HG02763 (cell line): Measurements from ENCODE around the gene HDAC1.
A peak's percentile ranks its signal among the peaks of the same experiment; 100 is the strongest.
"Not testable (repeated sequence)": the region's sequence is repeated elsewhere in the genome, so short reads cannot be mapped to it uniquely, and the experiment has no call there.

Experiments
- ATAC-seq: cut with Tn5 transposase; IDR thresholded peaks from one replicate; pipeline ENCODE4 v1.9.1; 2021; ENCODE audit warnings: mild to moderate bottlenecking, moderate library complexity; ENCODE audit not compliant: unreplicated experiment

HDAC1 gene

GRCh38 chr1:32342704-32343103 lies 50.8 kb downstream of the HDAC1 start:
- ATAC-seq = no peak

GRCh38 chr1:32345289-32345827 lies 53.5 kb downstream of the HDAC1 start:
- ATAC-seq = no peak

DNA sequence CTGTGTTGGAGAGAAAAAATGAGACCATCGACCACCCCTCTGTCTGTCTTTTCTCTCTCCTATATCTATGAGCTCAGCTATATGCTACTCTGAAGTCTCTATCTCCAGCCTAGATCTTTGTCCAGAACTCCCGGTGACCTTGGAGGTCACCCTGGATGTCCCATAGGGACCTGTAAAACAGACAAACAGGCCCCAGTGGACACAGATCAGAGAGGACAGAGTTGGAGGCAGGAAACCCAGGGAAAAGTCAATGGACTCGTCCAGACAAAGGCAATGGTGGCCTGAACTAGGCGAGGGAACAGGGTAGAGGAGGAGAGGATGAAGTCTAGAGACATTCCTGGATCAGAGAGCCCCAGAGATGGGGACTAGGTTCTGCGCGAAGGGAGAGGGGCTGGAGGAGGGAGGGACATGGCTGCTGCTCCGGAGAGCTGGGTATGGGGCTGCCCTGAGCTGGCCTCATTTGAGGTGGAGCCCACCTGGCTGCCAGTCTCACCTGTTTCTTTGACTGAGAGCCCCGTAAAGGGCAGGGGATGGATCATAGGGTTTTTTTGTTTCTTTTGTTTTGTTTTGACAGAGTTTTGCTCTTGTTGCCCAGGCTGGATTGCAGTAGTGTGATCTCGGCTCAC lies 54.8 kb downstream of the HDAC1 start:
- no peak for ATAC-seq

DNA sequence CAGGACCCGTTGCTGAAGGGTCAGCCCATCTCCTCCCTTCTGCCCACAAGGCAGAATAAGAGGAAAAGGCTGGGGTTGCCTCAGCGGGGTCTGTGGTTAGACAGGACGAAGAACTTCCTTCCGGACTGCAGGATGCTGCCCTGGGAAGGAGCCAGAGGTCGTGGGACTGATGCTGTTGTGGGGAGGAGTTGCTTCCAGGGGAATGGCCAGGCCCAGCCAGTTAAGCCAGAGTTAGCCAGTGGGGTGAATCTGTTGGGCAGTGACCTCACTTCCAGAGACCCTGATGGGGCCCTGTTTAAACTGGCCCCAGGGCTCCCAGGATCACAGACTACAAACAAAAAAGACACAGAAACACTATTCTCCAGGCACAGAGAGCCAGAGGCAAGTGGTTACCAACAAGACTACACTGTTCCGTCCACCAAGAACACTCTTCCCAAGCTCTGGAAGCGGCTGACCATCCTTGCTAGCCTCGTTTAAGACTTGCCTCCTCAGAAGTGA lies 57.4 kb downstream of the HDAC1 start:
- ATAC-seq = no peak

- peak; percentile 46 for ATAC-seq
Measured at GRCh38 chr1:32350785-32351398, 59.0 kb downstream of the HDAC1 start.

DNA sequence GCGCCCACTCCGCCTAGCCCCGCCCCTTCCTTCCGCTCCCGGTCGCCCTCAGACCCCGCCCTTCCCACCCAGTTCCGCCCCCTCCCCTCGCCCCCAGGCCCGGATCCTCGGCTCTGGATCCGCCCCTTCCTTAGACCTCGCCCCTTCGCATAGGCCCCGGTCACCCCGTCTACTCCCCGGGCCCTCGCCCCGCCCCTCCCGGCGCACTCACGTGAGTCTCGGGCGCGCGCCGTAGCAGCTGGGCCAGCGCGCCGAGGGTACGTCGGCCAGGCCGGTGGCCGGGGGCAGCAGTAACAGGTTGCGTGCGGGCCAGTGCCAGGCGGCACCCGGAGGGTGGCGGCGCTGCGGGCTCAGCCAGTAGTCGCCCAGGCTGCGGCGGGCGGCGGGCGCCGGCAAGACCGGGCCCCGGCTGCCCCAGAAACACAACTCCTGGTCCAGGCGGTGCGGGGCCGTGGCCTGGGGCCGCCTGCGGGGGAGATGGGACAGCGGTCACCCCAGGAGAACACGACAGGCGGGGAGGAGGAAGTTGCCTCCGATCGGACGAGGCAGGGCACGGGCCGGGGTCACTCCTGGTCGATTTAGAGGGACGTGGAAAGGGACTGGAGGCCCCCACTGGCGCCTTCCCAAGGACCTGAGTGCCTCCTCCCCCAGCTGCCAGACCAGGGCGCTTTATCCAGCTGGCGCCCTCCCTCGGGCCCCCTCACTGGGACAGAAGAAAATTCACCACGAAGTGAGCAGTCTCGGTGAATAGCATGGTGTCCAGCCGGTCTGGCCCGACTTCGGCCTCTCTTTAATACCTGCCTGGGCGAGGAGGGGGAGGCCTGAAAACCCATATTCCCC lies 59.7 kb downstream of the HDAC1 start:
- ATAC-seq = peak; percentile 83

GRCh38 chr1:32352239-32352745 lies 60.4 kb downstream of the HDAC1 start:
- ATAC-seq = no peak

- no peak for ATAC-seq
Measured at GRCh38 chr1:32352831-32353383, 61.0 kb downstream of the HDAC1 start.

DNA sequence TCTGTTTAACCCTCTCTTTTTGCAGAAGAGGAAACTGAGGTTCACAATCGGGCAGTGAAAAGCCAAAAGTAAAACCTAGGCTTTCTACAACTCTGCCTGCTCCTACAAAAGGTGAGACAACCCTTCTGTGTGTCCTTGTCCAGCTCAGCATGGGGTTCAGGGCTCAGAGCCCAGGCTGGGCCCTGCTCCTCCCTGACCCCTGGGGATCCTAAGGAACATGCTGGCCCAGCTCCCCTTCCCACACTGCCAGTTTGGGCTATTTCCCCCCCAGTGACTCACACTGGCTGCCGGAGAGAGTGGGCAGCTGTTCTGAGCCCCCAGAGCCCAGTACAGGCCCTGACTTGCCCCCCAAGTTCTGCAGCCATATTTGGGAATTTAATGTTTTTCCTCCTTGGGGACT lies 61.5 kb downstream of the HDAC1 start:
- ATAC-seq = no peak

GRCh38 chr1:32353886-32354570 lies 62.1 kb downstream of the HDAC1 start:
- no peak for ATAC-seq

DNA sequence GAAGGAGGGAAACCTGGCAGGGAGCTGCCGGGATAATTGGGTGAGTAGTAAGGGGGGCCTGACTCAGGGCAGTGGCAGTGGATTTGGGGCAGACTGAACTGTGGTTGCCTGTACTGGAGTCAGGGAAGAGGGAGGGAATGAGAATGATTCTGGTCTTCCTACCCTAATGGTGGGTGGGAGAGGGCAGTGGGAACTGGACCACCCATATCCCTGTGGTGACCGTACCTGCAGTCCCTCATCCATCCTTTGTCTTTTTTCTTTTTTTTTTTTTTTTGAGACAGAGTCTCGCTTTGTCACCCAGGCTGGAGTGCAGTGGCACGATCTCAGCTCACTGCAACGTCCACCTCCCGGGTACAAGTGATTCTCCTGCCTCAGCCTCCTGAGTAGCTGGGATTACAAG lies 63.9 kb downstream of the HDAC1 start:
- ATAC-seq = not testable (repeated sequence)

DNA sequence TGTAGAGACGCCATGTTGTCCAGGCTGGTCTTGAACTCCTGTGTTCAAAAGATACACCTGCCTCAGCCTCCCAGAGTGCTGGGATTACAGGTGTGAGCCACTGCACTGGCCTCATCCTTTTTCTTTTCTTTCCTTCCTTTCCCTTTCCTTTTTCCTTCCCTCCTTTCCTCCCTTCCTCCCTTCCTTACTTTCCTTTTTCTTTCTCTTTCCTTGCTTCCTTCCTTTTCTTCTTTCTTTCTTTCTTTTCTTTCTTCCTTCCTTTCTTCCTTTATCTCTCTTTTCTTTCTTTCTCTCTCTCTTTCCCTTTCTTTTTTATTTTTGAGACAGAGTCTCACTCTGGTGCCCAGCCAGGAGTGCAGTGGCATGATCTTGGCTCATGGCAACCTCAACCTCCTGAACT lies 64.6 kb downstream of the HDAC1 start:
- ATAC-seq = no peak

- no peak for ATAC-seq
Measured at GRCh38 chr1:32357614-32358013, 65.7 kb downstream of the HDAC1 start.

DNA sequence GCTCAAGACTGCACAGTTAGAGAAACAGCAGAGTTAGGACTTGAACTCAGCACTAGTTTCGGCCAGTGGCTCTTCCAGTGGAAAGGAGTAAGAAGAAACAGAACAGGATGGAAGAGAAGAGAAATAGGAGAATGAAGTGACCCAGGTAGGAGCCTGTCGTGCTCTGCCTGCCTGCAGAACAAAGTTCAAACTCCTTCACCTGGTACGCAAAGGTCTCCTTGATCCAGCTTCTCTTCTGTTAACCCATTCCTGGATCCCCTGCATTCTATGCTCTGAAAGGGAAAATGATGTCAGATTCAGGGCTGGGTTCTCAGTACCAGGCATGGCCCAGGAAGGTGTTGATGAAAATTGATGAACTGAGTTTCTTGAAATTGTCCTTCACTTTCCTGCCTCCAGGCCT lies 66.6 kb downstream of the HDAC1 start:
- no peak for ATAC-seq

DNA sequence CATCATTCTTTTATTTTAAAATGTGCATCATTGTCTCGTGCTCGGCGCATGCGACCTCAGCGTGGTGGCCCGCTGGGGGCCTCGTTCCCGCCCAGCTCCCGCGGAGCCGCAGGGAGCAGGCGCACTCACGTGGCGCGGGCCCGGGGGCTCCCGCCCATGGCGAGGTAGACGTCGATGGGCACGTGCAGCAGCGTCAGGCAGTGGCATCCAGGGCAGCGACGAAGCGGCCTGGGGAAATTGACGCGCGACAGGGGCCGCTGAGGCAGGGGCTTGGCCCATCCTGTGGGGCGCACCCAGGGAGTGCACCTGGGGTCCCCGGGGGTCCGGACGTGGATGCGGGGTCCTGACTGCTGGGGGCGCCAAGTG lies 69.4 kb downstream of the HDAC1 start:
- no peak for ATAC-seq

GRCh38 chr1:32361674-32362473 lies 70.0 kb downstream of the HDAC1 start:
- no peak for ATAC-seq

DNA sequence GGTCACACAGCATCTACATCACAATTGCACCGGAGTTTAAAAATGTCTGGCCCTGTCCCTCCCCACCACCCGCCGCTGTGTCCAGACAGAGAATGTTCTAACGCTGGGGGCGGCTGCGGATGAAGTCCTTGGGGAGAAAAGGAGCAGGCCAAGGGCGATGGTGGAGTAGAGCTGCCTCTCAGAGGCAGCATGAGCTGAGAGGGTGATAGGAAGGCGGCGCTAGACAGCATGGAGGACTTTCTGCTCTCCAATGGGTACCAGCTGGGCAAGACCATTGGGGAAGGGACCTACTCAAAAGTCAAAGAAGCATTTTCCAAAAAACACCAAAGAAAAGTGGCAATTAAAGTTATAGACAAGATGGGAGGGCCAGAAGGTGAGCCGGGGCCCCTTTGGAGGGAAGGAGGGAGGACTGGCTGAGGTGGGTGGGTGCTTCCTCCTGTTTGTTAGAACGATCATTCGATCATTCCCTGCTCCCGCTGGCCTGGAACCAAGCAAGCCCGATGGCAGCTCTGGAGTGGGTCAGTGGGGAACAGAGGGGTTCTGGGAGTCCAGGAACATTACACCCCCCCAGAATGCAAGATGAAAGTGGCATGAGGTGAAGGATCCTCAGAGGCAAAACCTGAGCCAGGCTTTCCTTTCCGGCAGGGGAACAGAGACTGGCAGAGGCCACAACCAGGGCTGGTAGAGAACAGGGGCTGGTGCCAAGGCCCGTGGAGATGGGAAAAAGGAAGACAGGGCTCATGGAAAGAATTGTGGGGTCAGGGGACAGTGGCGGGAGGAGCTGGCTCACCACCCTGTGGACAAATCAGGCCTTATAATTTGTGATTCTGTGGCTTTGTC lies 70.8 kb downstream of the HDAC1 start, which contains the start of the genes FAM229A and TSSK3:
FAM229A (minus strand) TSS at position 12 of the 840 bp plus-strand sequence. CDS start 394 bp downstream, outside the sequence.
TSSK3 (plus strand) TSS at position 66 of the 840 bp plus-strand sequence; CDS start at position 229, 163 bp downstream.
- no peak for ATAC-seq

- no peak for ATAC-seq
Measured at GRCh38 chr1:32363713-32364112, 71.8 kb downstream of the HDAC1 start.

GRCh38 chr1:32364836-32365235 lies 73.0 kb downstream of the HDAC1 start:
- ATAC-seq = no peak
